SK-N-SH (cell line): Measurements from ENCODE around the gene STYXL1.

Experiments used
- ELF1 ChIP-seq: IDR thresholded peaks from 2 replicates; pipeline ENCODE4 v1.4.0; 2012
- EP300 ChIP-seq, 2 experiments: IDR thresholded peaks; 2 replicates each; pipeline versions ENCODE4 v1.4.0 to v1.6.1; 2012; ENCODE audit warnings: borderline replicate concordance in 1 of 2, low read depth in 1 of 2, low read length in 1 of 2
- FOSL2 ChIP-seq: IDR thresholded peaks from 2 replicates; pipeline ENCODE4 v1.4.0; 2012; ENCODE audit warnings: low read depth, mild to moderate bottlenecking, moderate library complexity, borderline replicate concordance
- FOXM1 ChIP-seq: IDR thresholded peaks from 2 replicates; pipeline ENCODE4 v1.4.0; 2012; ENCODE audit warnings: low read depth, mild to moderate bottlenecking
- MEF2A ChIP-seq: IDR thresholded peaks from 2 replicates; pipeline ENCODE4 v1.4.0; 2012; ENCODE audit warnings: low read depth, borderline replicate concordance
- POLR2AphosphoS5 ChIP-seq: IDR thresholded peaks from 2 replicates; pipeline ENCODE4 v1.6.1; 2012; ENCODE audit warnings: low read depth, low read length
- RFX5 ChIP-seq: IDR thresholded peaks from 2 replicates; pipeline ENCODE4 v1.6.1; 2012; ENCODE audit warnings: mild to moderate bottlenecking, improper control_type of control experiment, low read length
- SMC3 ChIP-seq: IDR thresholded peaks from 2 replicates; pipeline ENCODE4 v1.6.1; 2012; ENCODE audit warnings: low read depth, low read length, improper control_type of control experiment
- TEAD4 ChIP-seq: IDR thresholded peaks from 2 replicates; pipeline ENCODE4 v1.4.0; 2012; ENCODE audit warnings: mild to moderate bottlenecking, borderline replicate concordance; ENCODE audit not compliant: insufficient read depth
- YY1 ChIP-seq: IDR thresholded peaks from 2 replicates; pipeline ENCODE4 v1.4.0; 2012; ENCODE audit warnings: low read depth, mild to moderate bottlenecking
- TF ChIP-seq, protein P1 (sequence below): fragments of 200-600 bp; sonication (generic); IDR thresholded peaks from 2 replicates; pipeline ENCODE4 v1.6.1; 2017; ENCODE audit warnings: antibody characterized with exemption, mild to moderate bottlenecking, moderate library complexity
- TF ChIP-seq, protein P2 (sequence below): IDR thresholded peaks from 2 replicates; pipeline ENCODE4 v1.6.1; 2012; ENCODE audit warnings: mild to moderate bottlenecking, low read depth, low read length, moderate library complexity
- TF ChIP-seq, protein P3 (sequence below): fragments of 150-350 bp; IDR thresholded peaks from 2 replicates; pipeline ENCODE4 v1.6.1; 2017; ENCODE audit warnings: antibody characterized with exemption, low read length, low read depth, borderline replicate concordance

DNA sequence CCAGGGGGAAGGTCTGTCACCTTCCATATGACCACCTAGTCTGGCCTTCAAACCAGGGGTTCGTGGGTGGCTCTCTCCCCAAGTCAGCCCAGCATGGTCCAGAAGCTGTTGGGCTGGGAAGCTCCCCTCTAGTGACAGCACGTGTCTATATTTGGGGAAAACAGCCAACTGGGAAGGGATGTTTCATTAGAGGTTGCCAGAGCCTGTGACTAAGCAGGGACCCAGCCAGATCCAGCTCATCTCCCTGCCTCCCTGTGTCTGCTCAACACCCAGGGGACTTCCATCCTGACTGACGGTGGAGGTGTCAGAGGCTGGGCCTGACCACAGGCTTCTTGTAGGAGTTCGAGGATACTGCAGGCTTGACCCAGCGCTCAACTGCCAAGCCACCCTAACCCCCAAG lies 10.5 kb downstream of the STYXL1 start:
- TF ChIP-seq, protein P1, sequence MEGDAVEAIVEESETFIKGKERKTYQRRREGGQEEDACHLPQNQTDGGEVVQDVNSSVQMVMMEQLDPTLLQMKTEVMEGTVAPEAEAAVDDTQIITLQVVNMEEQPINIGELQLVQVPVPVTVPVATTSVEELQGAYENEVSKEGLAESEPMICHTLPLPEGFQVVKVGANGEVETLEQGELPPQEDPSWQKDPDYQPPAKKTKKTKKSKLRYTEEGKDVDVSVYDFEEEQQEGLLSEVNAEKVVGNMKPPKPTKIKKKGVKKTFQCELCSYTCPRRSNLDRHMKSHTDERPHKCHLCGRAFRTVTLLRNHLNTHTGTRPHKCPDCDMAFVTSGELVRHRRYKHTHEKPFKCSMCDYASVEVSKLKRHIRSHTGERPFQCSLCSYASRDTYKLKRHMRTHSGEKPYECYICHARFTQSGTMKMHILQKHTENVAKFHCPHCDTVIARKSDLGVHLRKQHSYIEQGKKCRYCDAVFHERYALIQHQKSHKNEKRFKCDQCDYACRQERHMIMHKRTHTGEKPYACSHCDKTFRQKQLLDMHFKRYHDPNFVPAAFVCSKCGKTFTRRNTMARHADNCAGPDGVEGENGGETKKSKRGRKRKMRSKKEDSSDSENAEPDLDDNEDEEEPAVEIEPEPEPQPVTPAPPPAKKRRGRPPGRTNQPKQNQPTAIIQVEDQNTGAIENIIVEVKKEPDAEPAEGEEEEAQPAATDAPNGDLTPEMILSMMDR: no peak
- TF ChIP-seq TEAD4 (no peak), ELF1 (no peak), MEF2A (no peak), EP300 (IDR thresholded peaks at IDR 0.05; ENCODE audit: borderline replicate concordance in 1 of 2, low read depth in 1 of 2, low read length in 1 of 2) (no peak), YY1 (no peak), FOSL2 (no peak), FOXM1 (no peak), RFX5 (no peak), POLR2AphosphoS5 (no peak), SMC3 (no peak)
- TF ChIP-seq, protein P2, sequence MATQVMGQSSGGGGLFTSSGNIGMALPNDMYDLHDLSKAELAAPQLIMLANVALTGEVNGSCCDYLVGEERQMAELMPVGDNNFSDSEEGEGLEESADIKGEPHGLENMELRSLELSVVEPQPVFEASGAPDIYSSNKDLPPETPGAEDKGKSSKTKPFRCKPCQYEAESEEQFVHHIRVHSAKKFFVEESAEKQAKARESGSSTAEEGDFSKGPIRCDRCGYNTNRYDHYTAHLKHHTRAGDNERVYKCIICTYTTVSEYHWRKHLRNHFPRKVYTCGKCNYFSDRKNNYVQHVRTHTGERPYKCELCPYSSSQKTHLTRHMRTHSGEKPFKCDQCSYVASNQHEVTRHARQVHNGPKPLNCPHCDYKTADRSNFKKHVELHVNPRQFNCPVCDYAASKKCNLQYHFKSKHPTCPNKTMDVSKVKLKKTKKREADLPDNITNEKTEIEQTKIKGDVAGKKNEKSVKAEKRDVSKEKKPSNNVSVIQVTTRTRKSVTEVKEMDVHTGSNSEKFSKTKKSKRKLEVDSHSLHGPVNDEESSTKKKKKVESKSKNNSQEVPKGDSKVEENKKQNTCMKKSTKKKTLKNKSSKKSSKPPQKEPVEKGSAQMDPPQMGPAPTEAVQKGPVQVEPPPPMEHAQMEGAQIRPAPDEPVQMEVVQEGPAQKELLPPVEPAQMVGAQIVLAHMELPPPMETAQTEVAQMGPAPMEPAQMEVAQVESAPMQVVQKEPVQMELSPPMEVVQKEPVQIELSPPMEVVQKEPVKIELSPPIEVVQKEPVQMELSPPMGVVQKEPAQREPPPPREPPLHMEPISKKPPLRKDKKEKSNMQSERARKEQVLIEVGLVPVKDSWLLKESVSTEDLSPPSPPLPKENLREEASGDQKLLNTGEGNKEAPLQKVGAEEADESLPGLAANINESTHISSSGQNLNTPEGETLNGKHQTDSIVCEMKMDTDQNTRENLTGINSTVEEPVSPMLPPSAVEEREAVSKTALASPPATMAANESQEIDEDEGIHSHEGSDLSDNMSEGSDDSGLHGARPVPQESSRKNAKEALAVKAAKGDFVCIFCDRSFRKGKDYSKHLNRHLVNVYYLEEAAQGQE: no peak
- TF ChIP-seq, protein P3, sequence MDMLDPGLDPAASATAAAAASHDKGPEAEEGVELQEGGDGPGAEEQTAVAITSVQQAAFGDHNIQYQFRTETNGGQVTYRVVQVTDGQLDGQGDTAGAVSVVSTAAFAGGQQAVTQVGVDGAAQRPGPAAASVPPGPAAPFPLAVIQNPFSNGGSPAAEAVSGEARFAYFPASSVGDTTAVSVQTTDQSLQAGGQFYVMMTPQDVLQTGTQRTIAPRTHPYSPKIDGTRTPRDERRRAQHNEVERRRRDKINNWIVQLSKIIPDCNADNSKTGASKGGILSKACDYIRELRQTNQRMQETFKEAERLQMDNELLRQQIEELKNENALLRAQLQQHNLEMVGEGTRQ: no peak
